K562 (cell line): ENCODE measurements around the gene TRIM10. TPM values are rescaled to one million over a fixed set of nuclear protein-coding genes. Genes with fewer than 3 reads are reported as not detected.

Experiments used
- ATAC-seq: fragments of 200-7000 bp; cut with Tn5 transposase; 3 replicates; pipeline ENCODE4 v1.9.1; 2020; ENCODE audit warnings: moderate library complexity
- BruUV-seq: library from RNA; stranded (reverse); fragments of 400-500 nt; replicated peaks from 2 replicates; lab custom pipeline; 2021; lab: Mats Ljungman, UMichigan
- CTCF ChIA-PET: fragments of 300-600 bp; formaldehyde crosslinking; extraction: SDS; loops from one replicate; lab custom pipeline; 2021; ENCODE audit warnings: low intra/inter-chr PET ratio; lab: Yijun Ruan, JAX
- POLR2A ChIA-PET: fragments of 300-600, 350-650 bp; sonication (Branson Sonifier 250); formaldehyde crosslinking; extraction: SDS; loops from one replicate; lab custom pipeline; 2021; ENCODE audit warnings: antibody characterized with exemption, inconsistent platforms; lab: Yijun Ruan, JAX
- DNase-seq, 4 experiments: peaks; one replicate each; pipeline versions ENCODE4 v3.0.0 to v3.0.0-alpha.2; 2011 to 2018; ENCODE audit warnings: low spot score in 3 of 4, mixed read lengths in 3 of 4; ENCODE audit errors: extremely low read depth in 1 of 4
- FAIRE-seq: peaks from 2 replicates; lab custom pipeline; 2011; peaks lifted over from hg19 to GRCh38; lab: Jason Lieb, UNC
- H2AFZ ChIP-seq: 2 replicates; pipeline ENCODE4 v1.6.0; 2011; ENCODE audit warnings: low read depth, low read length, control low read depth, inconsistent platforms
- H3K27ac ChIP-seq: fragments of 200-600 bp; 3 replicates; pipeline ENCODE4 v1.8.0; 2011; ENCODE audit warnings: low read depth, mild to moderate bottlenecking, control low read depth, inconsistent platforms, low read length, moderate library complexity, mixed read lengths; ENCODE audit errors: extremely low read depth
- H3K27me3 ChIP-seq, 2 experiments: fragments of 300-600 bp in 1 of 2; 2 replicates in 1 of 2; 3 replicates in 1 of 2; pipeline versions ENCODE4 v1.6.0 to v1.8.0; 2011; ENCODE audit warnings: inconsistent platforms in 2 of 2, low read length in 2 of 2, mild to moderate bottlenecking in 1 of 2, mixed read lengths in 1 of 2, moderate library complexity in 1 of 2; ENCODE audit not compliant: control insufficient read depth in 2 of 2, insufficient read depth in 2 of 2
- H3K36me3 ChIP-seq: fragments of 300-600 bp; 3 replicates; pipeline ENCODE4 v1.8.0; 2011; ENCODE audit warnings: mild to moderate bottlenecking, low read length, inconsistent platforms; ENCODE audit not compliant: control insufficient read depth, insufficient read depth
- H3K4me1 ChIP-seq, 2 experiments: fragments of 200-600 bp in 1 of 2; replicated peaks in 1 of 2; 2 replicates in 1 of 2; 3 replicates in 1 of 2; pipeline versions ENCODE4 v1.5.1 to v1.8.0; 2011; ENCODE audit warnings: inconsistent platforms in 2 of 2, low read length in 2 of 2, mild to moderate bottlenecking in 1 of 2, mixed read lengths in 1 of 2, moderate library complexity in 1 of 2; ENCODE audit not compliant: control insufficient read depth in 2 of 2, insufficient read depth in 2 of 2
- H3K4me2 ChIP-seq: 2 replicates; pipeline ENCODE4 v1.6.1; 2011; ENCODE audit warnings: low read length, control low read depth, inconsistent platforms, mixed read lengths; ENCODE audit not compliant: insufficient read depth
- H3K4me3 ChIP-seq: fragments of 200-600 bp; sonication (generic), shearing (Covaris generic); 2 replicates; pipeline ENCODE4 v1.5.1; 2016; ENCODE audit warnings: control low read depth, inconsistent platforms
- H3K79me2 ChIP-seq: fragments of 200-600 bp; 3 replicates; pipeline ENCODE4 v1.8.0; 2011; ENCODE audit warnings: low read length, inconsistent platforms; ENCODE audit not compliant: control insufficient read depth, insufficient read depth
- H3K9ac ChIP-seq, 2 experiments: 2 replicates each; pipeline versions ENCODE4 v1.6.0 to v1.6.1; 2011; ENCODE audit warnings: low read depth in 2 of 2, low read length in 2 of 2, control low read depth in 1 of 2, inconsistent platforms in 1 of 2, mild to moderate bottlenecking in 1 of 2, mixed read lengths in 1 of 2; ENCODE audit not compliant: insufficient read depth in 1 of 2
- H3K9me1 ChIP-seq: one replicate; pipeline ENCODE4 v1.6.0; 2011; ENCODE audit warnings: inconsistent platforms, mild to moderate bottlenecking, low read length, moderate library complexity; ENCODE audit not compliant: control insufficient read depth, insufficient read depth
- H3K9me3 ChIP-seq: replicated peaks from 2 replicates; pipeline ENCODE4 v1.5.1; 2011; ENCODE audit warnings: low read depth, low read length, inconsistent platforms; ENCODE audit not compliant: control insufficient read depth, insufficient read depth
- H4K20me1 ChIP-seq: replicated peaks from 2 replicates; pipeline ENCODE4 v1.6.1; 2011; ENCODE audit warnings: low read length, inconsistent platforms, mixed read lengths; ENCODE audit not compliant: control insufficient read depth, insufficient read depth
- ADNP ChIP-seq: fragments of 200-800 bp; sonication (Bioruptor generic); IDR thresholded peaks from 2 replicates; pipeline ENCODE4 v1.6.1; 2016; ENCODE audit warnings: missing genetic modification characterization, missing compliant biosample characterization
- BCOR ChIP-seq: fragments of 450-650 bp; IDR thresholded peaks from 2 replicates; pipeline ENCODE4 v1.6.1; 2016
- BHLHE40 ChIP-seq: IDR thresholded peaks from 2 replicates; pipeline ENCODE4 v1.6.1; 2011; ENCODE audit warnings: low read length, improper control_type of control experiment
- CHD4 ChIP-seq: fragments of 200-600 bp; sonication (generic); IDR thresholded peaks from 3 replicates; pipeline ENCODE4 v1.6.1; 2012; ENCODE audit warnings: low read depth, mild to moderate bottlenecking, mixed read lengths, low read length, inconsistent platforms; ENCODE audit not compliant: insufficient read depth, insufficient replicate concordance, poor library complexity, severe bottlenecking
- DMBX1 ChIP-seq: fragments of 250-450 bp; sonication (Bioruptor Pico); IDR thresholded peaks from 2 replicates; pipeline ENCODE4 v1.8.0; 2022; ENCODE audit warnings: inconsistent platforms, mild to moderate bottlenecking, moderate library complexity, borderline replicate concordance
- GABPB1 ChIP-seq: sonication (generic); formaldehyde crosslinking; IDR thresholded peaks from 2 replicates; pipeline ENCODE4 v1.8.0; 2022; ENCODE audit warnings: mild to moderate bottlenecking, missing genetic modification reagents
- KDM1A ChIP-seq, 2 experiments: fragments of 450-650 bp; IDR thresholded peaks; 2 replicates each; pipeline ENCODE4 v1.6.1; 2016; ENCODE audit warnings: mild to moderate bottlenecking in 2 of 2
- NFYB ChIP-seq: IDR thresholded peaks from 2 replicates; pipeline ENCODE4 v1.6.1; 2011; ENCODE audit warnings: mild to moderate bottlenecking, moderate library complexity; ENCODE audit not compliant: insufficient read length; ENCODE audit errors: extremely low read depth
- NR2C2 ChIP-seq, 2 experiments: fragments of 200-800 bp in 1 of 2; sonication (Bioruptor generic) in 1 of 2; sonication (generic) in 1 of 2; formaldehyde crosslinking in 1 of 2; IDR thresholded peaks; 2 replicates each; pipeline versions ENCODE4 v1.6.1 to v1.8.0; 2016 to 2022; ENCODE audit warnings: mild to moderate bottlenecking in 1 of 2, missing compliant biosample characterization in 1 of 2, missing genetic modification characterization in 1 of 2, missing genetic modification reagents in 1 of 2
- RBM25 ChIP-seq: fragments of 200-400 bp; formaldehyde crosslinking; IDR thresholded peaks from 2 replicates; pipeline ENCODE4 v1.6.1; 2018; ENCODE audit warnings: low read length, low read depth, moderate library complexity; ENCODE audit not compliant: severe bottlenecking
- SPI1 ChIP-seq: IDR thresholded peaks from 2 replicates; pipeline ENCODE4 v1.6.1; 2011; ENCODE audit warnings: low read depth, low read length, control low read depth, borderline replicate concordance
- ZNF184 ChIP-seq: sonication (generic); formaldehyde crosslinking; IDR thresholded peaks from 2 replicates; pipeline ENCODE4 v1.5.0; 2020; ENCODE audit warnings: missing genetic modification reagents
- ZNF707 ChIP-seq: fragments of 250-450 bp; sonication (Bioruptor Pico); conservative IDR thresholded peaks from 2 replicates; pipeline ENCODE4 v1.8.0; 2022; ENCODE audit warnings: inconsistent platforms, mild to moderate bottlenecking, moderate library complexity
- ZNF79 ChIP-seq: fragments of 250-450 bp; sonication (Bioruptor Pico); IDR thresholded peaks from 2 replicates; pipeline ENCODE4 v1.4.0; 2020; ENCODE audit warnings: low read depth, mild to moderate bottlenecking, moderate library complexity
- WGBS: fragments of 100-300 bp; shearing (Covaris generic); methylation state at CpG from one replicate; pipeline ENCODE4 v1.1.6; 2016; ENCODE audit warnings: low coverage, mixed read lengths; ENCODE audit not compliant: insufficient coverage; ENCODE audit errors: missing lambda C conversion rate; 5-methylcytosine and 5-hydroxymethylcytosine counted together
- in situ Hi-C: fragments of 300-500 bp; cut with MboI; formaldehyde crosslinking; loops from 4 replicates; pipeline ENCODE4 v1.15.0; 2018; ENCODE audit warnings: inconsistent platforms, mixed read lengths
- intact Hi-C: fragments of 100-400 bp; cut with micrococcal nuclease; formaldehyde crosslinking; loops from 2 replicates; pipeline ENCODE4 v1.14.2; 2022
- polyA plus RNA-seq, 8 experiments: library from polyadenylated mRNA; depleted of rRNA in 4 of 8; stranded (reverse) in 5 of 8; unstranded in 3 of 8; fragments of >200 nt; fragmentation: Nextera tagmentation in 2 of 8; fragmentation: Illumina TruSeq in 1 of 8; extraction: Ambion mirVana in 2 of 8; extraction: Trizol in 1 of 8; gene quantifications; 2 replicates each; pipeline versions ENCODE4 v1.2.1 to v1.2.3, GENCODE V29; 2011 to 2014; ENCODE audit warnings: inconsistent platforms in 1 of 8, missing spikeins in 1 of 8
- total RNA-seq, 7 experiments: library from RNA; depleted of rRNA in 6 of 7; stranded (reverse); fragments of >200 nt in 6 of 7; fragmentation: Illumina TruSeq in 2 of 7; extraction: Trizol in 2 of 7; gene quantifications; 2 replicates each; pipeline versions ENCODE4 v1.2.1 to v1.2.3, GENCODE V29; 2011 to 2021; ENCODE audit warnings: low replicate concordance in 1 of 7
- TF ChIP-seq, protein P1 (sequence below): fragments of 450-650 bp; IDR thresholded peaks from 2 replicates; pipeline ENCODE4 v1.6.1; 2016; ENCODE audit warnings: low read depth, mild to moderate bottlenecking, moderate library complexity

Gene TRIM10
- total and polyA plus RNA-seq, 9 of the 15 experiments (the other 6 are each of a cell fraction or from before 2014, with no cell fraction given): 0.15 to 0.90 (median 0.36) TPM

DNA sequence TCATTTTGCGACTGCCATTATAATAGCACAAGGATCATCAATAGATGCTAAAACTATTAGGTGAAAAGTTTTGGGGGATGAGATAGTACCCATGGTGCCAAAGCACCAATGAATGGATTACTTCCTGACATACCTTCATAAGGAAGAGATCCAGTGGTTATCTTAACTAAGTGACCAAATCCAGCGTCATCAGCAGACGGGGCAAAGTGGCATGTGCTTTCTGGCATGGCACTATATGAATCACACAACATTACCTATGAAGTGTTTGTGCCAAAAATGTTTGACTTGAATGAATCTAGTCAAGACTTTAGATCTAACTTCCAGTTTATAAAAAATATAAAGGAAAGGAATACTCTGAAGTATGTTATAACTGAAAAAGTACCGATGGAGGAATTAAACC, 41.4 kb upstream of the TRIM10 start:
- no peak for ATAC-seq

DNA sequence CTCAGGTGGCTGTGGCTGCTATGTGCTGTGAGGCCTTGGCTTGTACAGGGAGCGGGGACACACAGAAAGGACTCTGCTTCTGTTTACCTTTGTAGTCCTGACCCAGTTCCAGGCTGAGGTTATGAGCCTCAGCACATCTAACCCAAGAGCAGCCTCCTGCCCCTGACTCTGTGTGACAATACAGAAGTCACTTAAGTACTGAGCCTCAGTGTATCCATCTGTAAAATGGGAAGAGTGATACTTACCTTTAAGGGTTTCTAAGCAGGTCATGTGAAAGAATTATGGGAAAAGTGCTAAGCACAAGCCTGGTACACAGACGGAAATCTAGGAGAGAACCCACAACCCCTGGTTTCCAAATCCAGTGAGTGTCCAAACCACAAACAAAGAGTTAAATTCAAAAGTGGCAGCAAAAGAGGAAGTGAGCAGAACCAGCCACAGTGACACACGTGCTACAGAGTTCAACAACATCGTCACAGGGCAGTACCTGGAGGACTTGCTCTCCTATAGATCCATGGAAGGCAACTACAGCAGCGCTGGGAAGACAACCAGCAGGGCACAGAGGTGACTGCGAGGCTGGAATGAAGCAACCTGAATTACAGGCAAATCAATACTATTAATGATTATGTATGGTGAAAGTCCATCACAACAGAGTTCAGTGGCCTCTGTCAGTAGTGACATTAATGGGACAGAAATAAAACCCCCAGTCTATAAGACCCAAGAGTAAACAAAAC, 39.7 kb upstream of the TRIM10 start:
- Histone ChIP-seq H3K79me2 (no peaks in the 10 kb centered on the region), H2AFZ (no peak overlapping the region), H3K36me3 (no peaks in the 10 kb centered on the region), H4K20me1 (no peaks in the 10 kb centered on the region; the same call in 1 of the 2 replicates), H3K9me1 (no peaks in the 10 kb centered on the region), H3K9me3 (no peaks in the 10 kb centered on the region), H3K4me1 (peaks cover 0 to 10% of the 10 kb centered on the region in 2 experiments; a peak in 2 of 5 replicates), H3K4me2 (no peak overlapping the region), H3K4me3 (no peak overlapping the region), H3K9ac (no peak overlapping the region; a peak in 1 of 4 replicates), H3K27me3 (peaks cover 28 to 50% of the 10 kb centered on the region in 2 experiments), H3K27ac (no peak overlapping the region)
- ChIA-PET POLR2A (no interaction called here), CTCF (no interaction called here)
- no TSS peak for BruUV-seq
- in situ Hi-C loops (no loop called here), intact Hi-C loops (no loop called here)
- FAIRE-seq (no peak), ATAC-seq (no peak), DNase-seq (no peak)
- 18% methylated on average over 6 of the region's 6 CpGs for WGBS
- TF ChIP-seq ADNP (tag): peak; percentile 86
- TF ChIP-seq NR2C2 (CRISPR knock-in tag; IDR thresholded peaks at IDR 0.05): no peak
- no peak for TF ChIP-seq NR2C2 (tag; IDR thresholded peaks at IDR 0.05)
- no peak for TF ChIP-seq DMBX1 (CRISPR knock-in tag)
- TF ChIP-seq GABPB1 (CRISPR knock-in tag): 0 out of 2 replicates have a peak, but pooled peaks have one; percentile 23
- peak; percentile 80 for TF ChIP-seq RBM25
- TF ChIP-seq, protein P1, sequence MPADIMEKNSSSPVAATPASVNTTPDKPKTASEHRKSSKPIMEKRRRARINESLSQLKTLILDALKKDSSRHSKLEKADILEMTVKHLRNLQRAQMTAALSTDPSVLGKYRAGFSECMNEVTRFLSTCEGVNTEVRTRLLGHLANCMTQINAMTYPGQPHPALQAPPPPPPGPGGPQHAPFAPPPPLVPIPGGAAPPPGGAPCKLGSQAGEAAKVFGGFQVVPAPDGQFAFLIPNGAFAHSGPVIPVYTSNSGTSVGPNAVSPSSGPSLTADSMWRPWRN: no peak
- peak; percentile 91 for TF ChIP-seq ZNF184 (CRISPR knock-in tag)
- TF ChIP-seq CHD4: peak; percentile 91
- peak; percentile 23 to 51; a peak in 2 of 4 replicates for TF ChIP-seq KDM1A (IDR thresholded peaks at IDR 0.05)
- peak; percentile 61; the same call in 1 of the 2 replicates for TF ChIP-seq BHLHE40
- peak; percentile 96 for TF ChIP-seq BCOR
- TF ChIP-seq ZNF79 (CRISPR knock-in tag): no peak
- TF ChIP-seq SPI1: peak; percentile 98

More for the DNA sequence above, 41.4 kb upstream of the TRIM10 start:
- Histone ChIP-seq H3K9ac (no peak overlapping the region), H4K20me1 (no peaks in the 10 kb centered on the region; the same call in 1 of the 2 replicates), H3K9me1 (no peaks in the 10 kb centered on the region), H3K4me2 (no peak overlapping the region), H3K36me3 (no peaks in the 10 kb centered on the region), H3K9me3 (no peaks in the 10 kb centered on the region), H3K27ac (no peak overlapping the region), H3K4me1 (peaks cover 0 to 7% of the 10 kb centered on the region in 2 experiments; a peak in 2 of 5 replicates), H3K79me2 (no peaks in the 10 kb centered on the region), H3K27me3 (peaks cover 21 to 51% of the 10 kb centered on the region in 2 experiments), H3K4me3 (no peak overlapping the region), H2AFZ (no peak overlapping the region)
- no peak for DNase-seq
- ChIA-PET POLR2A (interaction anchor here (1.0 kb wide), 1 partner anchor 14 kb away, joined by 3 read pairs; no protein-coding TSS in a partner anchor), CTCF (no interaction called here)
- peak; percentile 15 for FAIRE-seq
- BruUV-seq: no TSS peak
- 28% methylated on average over 4 of the region's 4 CpGs for WGBS
- TF ChIP-seq ZNF707 (CRISPR knock-in tag): no peak
- no peak for TF ChIP-seq NFYB
- TF ChIP-seq RBM25: no peak
- intact Hi-C loops (no loop called here), in situ Hi-C loops (no loop called here)
